ENCODE measurements around the gene TC2N.

Gene TC2N

GRCh38 chr14:91891721-91892220 is 24.4 kb upstream of the TC2N start:
- no peak for TF ChIP-seq PAX5 (IDR thresholded peaks at IDR 0.05; ENCODE audit: insufficient read depth, low read length, severe bottlenecking)
- no peak for TF ChIP-seq TAF1 (IDR thresholded peaks at IDR 0.05; ENCODE audit: low read depth, low read length)
- TF ChIP-seq POLR2A (IDR thresholded peaks at IDR 0.05; ENCODE audit: low read depth, low read length), result no peak
- no peak for TF ChIP-seq SPI1 (IDR thresholded peaks at IDR 0.05; ENCODE audit: low read depth, low read length)
- TF ChIP-seq POLR2AphosphoS5 (IDR thresholded peaks at IDR 0.05; ENCODE audit: low read depth, low read length), result no peak
- TF ChIP-seq POU2F2 (IDR thresholded peaks at IDR 0.05; ENCODE audit: low read depth, low read length), result no peak
- FAIRE-seq (no peak), DNase-seq (ENCODE audit: insufficient read length, low spot score) (no peak)

GRCh38 chr14:91891101-91891500 is 23.8 kb upstream of the TC2N start:
- TF ChIP-seq PAX5 (IDR thresholded peaks at IDR 0.05; ENCODE audit: insufficient read depth, low read length, severe bottlenecking), result no peak
- no peak for DNase-seq (ENCODE audit: insufficient read length, low spot score)
- FAIRE-seq, result no peak

- no peak for DNase-seq (ENCODE audit: insufficient read length, low spot score)
- no peak for FAIRE-seq
- no peak for TF ChIP-seq POLR2AphosphoS5 (IDR thresholded peaks at IDR 0.05; ENCODE audit: low read depth, low read length)
- no peak for TF ChIP-seq PAX5 (IDR thresholded peaks at IDR 0.05; ENCODE audit: insufficient read depth, low read length, severe bottlenecking)
- TF ChIP-seq TAF1 (IDR thresholded peaks at IDR 0.05; ENCODE audit: low read depth, low read length), result no peak
- TF ChIP-seq POLR2A (IDR thresholded peaks at IDR 0.05; ENCODE audit: low read depth, low read length), result no peak
- no peak for TF ChIP-seq SPI1 (IDR thresholded peaks at IDR 0.05; ENCODE audit: low read depth, low read length)
- TF ChIP-seq POU2F2 (IDR thresholded peaks at IDR 0.05; ENCODE audit: low read depth, low read length), result no peak
Measured at GRCh38 chr14:91890291-91890749, 23.0 kb upstream of the TC2N start.

DNA sequence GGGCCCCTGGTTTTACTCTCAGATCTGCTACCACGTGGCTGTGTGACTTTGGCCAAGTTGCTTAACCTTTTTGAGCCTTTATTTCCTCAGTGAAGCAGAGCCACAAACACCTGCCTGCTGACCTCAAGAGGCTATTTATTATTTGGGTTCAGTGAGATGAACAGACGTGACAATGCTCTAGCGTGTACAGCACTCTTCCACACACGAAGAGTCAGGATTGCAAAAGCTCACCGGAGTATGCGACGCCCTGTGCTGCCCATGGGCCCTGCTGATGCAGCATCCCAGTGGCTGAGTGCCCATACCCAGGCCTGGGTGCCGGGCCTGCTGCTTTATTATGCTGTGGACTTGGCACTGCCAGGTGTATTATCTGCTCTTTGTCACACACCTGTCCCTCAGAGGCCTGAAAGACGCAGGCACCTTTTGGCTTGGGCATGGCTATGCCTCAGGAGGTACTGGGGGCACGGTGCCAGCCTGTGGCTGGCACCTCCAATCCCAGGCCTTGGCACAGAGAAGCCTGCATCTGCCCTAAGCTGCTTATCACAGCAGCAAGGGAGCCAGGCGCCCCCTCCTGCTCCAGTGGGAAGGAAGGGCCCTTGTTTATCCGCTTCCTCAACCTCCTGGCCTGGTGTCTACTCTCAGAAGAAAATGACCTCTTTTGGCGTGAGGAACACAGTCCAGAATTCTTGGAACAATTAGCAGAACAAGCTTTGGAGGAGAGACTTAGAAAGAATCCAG is 22.3 kb upstream of the TC2N start:
- DNase-seq (ENCODE audit: insufficient read length, low spot score) (no peak), FAIRE-seq (no peak)
- TF ChIP-seq POU2F2 (IDR thresholded peaks at IDR 0.05; ENCODE audit: low read depth, low read length) (no peak), POLR2A (IDR thresholded peaks at IDR 0.05; ENCODE audit: low read depth, low read length) (no peak), PAX5 (IDR thresholded peaks at IDR 0.05; ENCODE audit: insufficient read depth, low read length, severe bottlenecking) (no peak), SPI1 (IDR thresholded peaks at IDR 0.05; ENCODE audit: low read depth, low read length) (no peak), POLR2AphosphoS5 (IDR thresholded peaks at IDR 0.05; ENCODE audit: low read depth, low read length) (no peak), TAF1 (IDR thresholded peaks at IDR 0.05; ENCODE audit: low read depth, low read length) (no peak)

DNA sequence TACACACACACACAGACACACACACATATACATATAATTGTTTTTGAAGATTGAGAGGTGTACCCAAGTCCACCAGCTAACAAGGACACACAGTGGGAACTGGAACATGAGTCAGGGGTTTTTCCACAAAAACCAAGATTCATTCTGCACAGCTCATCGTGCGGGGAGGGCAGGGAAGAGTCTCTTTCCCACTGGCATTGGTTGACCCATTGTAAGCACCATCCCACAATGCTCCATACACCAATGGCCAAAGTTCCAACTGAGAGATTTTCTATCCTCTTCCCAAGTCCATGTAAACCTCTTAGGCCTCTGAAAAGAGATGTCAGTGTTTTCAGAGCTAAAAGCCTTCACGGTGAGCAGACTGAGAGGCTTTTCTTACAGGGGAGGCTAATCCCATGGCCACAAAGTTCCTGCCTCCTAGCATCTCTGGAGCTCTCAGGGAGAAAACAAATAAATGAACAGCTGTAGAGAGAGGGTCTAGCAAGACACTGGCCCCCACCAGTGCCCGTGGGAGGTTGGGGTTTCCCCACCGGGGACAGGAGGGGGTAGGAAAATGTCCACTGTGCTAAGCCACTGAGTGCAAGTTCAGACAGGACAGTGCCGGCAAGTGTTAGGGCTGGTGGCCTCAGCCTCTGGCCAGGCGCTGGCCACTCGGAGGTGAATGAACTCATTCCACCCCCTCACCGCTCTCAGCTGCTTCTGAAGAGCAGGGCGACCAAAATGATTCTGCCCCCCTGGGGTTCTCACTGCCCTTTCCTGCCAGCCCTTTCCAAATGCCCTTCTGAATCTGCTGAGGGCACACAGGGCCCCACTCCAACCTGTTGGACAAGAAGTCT is 21.5 kb upstream of the TC2N start:
- no peak for TF ChIP-seq SPI1 (IDR thresholded peaks at IDR 0.05; ENCODE audit: low read depth, low read length)
- no peak for TF ChIP-seq POU2F2 (IDR thresholded peaks at IDR 0.05; ENCODE audit: low read depth, low read length)
- no peak for TF ChIP-seq POLR2A (IDR thresholded peaks at IDR 0.05; ENCODE audit: low read depth, low read length)
- no peak for TF ChIP-seq TAF1 (IDR thresholded peaks at IDR 0.05; ENCODE audit: low read depth, low read length)
- no peak for TF ChIP-seq POLR2AphosphoS5 (IDR thresholded peaks at IDR 0.05; ENCODE audit: low read depth, low read length)
- no peak for TF ChIP-seq PAX5 (IDR thresholded peaks at IDR 0.05; ENCODE audit: insufficient read depth, low read length, severe bottlenecking)
- FAIRE-seq, result no peak
- DNase-seq (ENCODE audit: insufficient read length, low spot score), result no peak

DNA sequence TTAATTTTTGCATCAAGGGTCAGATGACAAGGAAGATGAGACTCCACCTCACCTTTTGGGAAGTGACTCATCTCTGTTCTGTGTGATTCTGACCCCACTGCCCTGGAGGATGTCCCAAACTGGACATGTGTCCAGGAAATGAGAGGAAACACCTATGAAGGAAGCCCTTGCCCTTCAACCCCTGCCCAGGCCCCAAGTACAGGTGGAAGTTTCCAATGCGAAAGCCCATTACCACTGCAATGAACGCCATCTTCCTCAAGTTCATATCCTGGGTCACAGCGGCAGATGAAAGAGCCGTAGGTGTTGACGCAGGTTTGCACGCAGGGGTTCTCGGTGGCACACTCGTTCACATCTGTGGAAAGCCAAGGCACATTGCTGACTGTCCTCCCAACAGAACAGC is 19.6 kb upstream of the TC2N start:
- FAIRE-seq (no peak), DNase-seq (ENCODE audit: insufficient read length, low spot score) (no peak)
- TF ChIP-seq TAF1 (IDR thresholded peaks at IDR 0.05; ENCODE audit: low read depth, low read length), result no peak
- TF ChIP-seq POLR2AphosphoS5 (IDR thresholded peaks at IDR 0.05; ENCODE audit: low read depth, low read length), result no peak
- no peak for TF ChIP-seq POU2F2 (IDR thresholded peaks at IDR 0.05; ENCODE audit: low read depth, low read length)
- TF ChIP-seq SPI1 (IDR thresholded peaks at IDR 0.05; ENCODE audit: low read depth, low read length), result no peak
- no peak for TF ChIP-seq PAX5 (IDR thresholded peaks at IDR 0.05; ENCODE audit: insufficient read depth, low read length, severe bottlenecking)
- TF ChIP-seq POLR2A (IDR thresholded peaks at IDR 0.05; ENCODE audit: low read depth, low read length), result no peak

- FAIRE-seq (no peak), DNase-seq (ENCODE audit: insufficient read length, low spot score) (no peak)
- TF ChIP-seq PAX5 (IDR thresholded peaks at IDR 0.05; ENCODE audit: insufficient read depth, low read length, severe bottlenecking), result no peak
- no peak for TF ChIP-seq POU2F2 (IDR thresholded peaks at IDR 0.05; ENCODE audit: low read depth, low read length)
- no peak for TF ChIP-seq TAF1 (IDR thresholded peaks at IDR 0.05; ENCODE audit: low read depth, low read length)
- TF ChIP-seq POLR2AphosphoS5 (IDR thresholded peaks at IDR 0.05; ENCODE audit: low read depth, low read length), result no peak
- no peak for TF ChIP-seq POLR2A (IDR thresholded peaks at IDR 0.05; ENCODE audit: low read depth, low read length)
- no peak for TF ChIP-seq SPI1 (IDR thresholded peaks at IDR 0.05; ENCODE audit: low read depth, low read length)
Measured at GRCh38 chr14:91885839-91886238, 18.5 kb upstream of the TC2N start.

DNA sequence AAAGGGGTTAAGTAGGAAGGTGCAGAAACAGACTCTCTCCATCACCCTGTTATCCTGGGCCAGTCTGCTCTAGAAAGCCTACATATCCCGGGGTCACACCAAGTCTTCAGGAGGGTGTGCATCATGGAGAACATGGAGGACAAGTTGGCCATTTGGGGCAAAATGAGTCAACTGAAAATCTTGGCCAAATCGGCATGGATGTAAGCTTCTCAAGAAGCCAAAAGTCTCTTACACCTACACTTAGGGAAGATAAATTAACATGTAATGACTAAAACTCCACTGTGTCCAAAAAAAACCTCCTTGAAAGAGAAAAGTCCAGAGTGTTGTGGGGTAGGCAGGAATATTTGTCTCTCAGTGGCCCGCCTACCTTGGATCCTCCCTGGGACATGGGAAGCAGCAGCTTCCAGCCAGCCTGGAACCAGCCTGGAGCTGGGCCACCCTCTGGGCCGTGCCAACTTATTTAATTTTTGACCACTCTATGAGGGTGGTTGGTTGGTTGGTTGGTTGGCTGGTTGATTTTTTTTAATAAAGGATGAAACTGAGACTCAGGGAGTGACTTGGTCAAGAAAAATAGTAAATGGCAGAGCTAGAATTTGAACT is 17.9 kb upstream of the TC2N start:
- TF ChIP-seq TAF1 (IDR thresholded peaks at IDR 0.05; ENCODE audit: low read depth, low read length), result no peak
- TF ChIP-seq POLR2A (IDR thresholded peaks at IDR 0.05; ENCODE audit: low read depth, low read length), result no peak
- no peak for TF ChIP-seq POU2F2 (IDR thresholded peaks at IDR 0.05; ENCODE audit: low read depth, low read length)
- FAIRE-seq, result no peak
- DNase-seq (ENCODE audit: insufficient read length, low spot score), result no peak

DNA sequence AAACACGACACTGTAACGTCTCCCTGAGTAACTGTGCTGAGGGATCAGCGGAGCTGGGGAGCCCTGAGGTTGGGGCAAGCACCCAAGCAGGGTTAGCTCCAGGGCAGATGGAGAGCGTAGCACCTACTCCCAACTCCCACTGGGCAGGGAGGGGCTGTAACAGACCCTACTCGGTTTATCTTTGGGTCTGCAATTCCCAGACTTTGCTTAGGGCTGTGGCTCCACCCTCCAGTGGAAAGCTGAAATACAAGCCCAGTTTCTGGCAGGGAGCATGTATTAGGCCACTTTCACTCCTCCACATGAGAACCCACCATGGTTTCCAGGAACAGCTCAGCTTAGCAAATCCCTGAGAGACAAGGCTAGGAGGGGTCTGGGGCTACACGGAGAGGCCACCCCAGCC is 17.3 kb upstream of the TC2N start:
- FAIRE-seq (no peak), DNase-seq (ENCODE audit: insufficient read length, low spot score) (no peak)
- TF ChIP-seq PAX5 (IDR thresholded peaks at IDR 0.05; ENCODE audit: insufficient read depth, low read length, severe bottlenecking), result no peak
- TF ChIP-seq POLR2AphosphoS5 (IDR thresholded peaks at IDR 0.05; ENCODE audit: low read depth, low read length), result no peak
- TF ChIP-seq POLR2A (IDR thresholded peaks at IDR 0.05; ENCODE audit: low read depth, low read length), result no peak
- TF ChIP-seq POU2F2 (IDR thresholded peaks at IDR 0.05; ENCODE audit: low read depth, low read length), result no peak
- TF ChIP-seq SPI1 (IDR thresholded peaks at IDR 0.05; ENCODE audit: low read depth, low read length), result no peak
- TF ChIP-seq TAF1 (IDR thresholded peaks at IDR 0.05; ENCODE audit: low read depth, low read length), result no peak

All from GM12891 (cell line).